ENCODE results near the gene CUBN.

GRCh38 chr10:16852624-16853023, 277.0 kb downstream of the CUBN start:
- no peak for TF ChIP-seq CTCF (IDR thresholded peaks at IDR 0.05 in 4 of 5, conservative IDR thresholded peaks at IDR 0.05 in 1 of 5)
- no peak for TF ChIP-seq POLR2A (IDR thresholded peaks at IDR 0.05)

Measured in gastrocnemius medialis (tissue), 4 donors.